HG02798 (cell line): Measurements from ENCODE around the gene TSSC4.
"Not testable (repeated sequence)": the region's sequence is repeated elsewhere in the genome, so short reads cannot be mapped to it uniquely, and the experiment has no call there.

Experiments used
- ATAC-seq: cut with Tn5 transposase; IDR thresholded peaks from one replicate; pipeline ENCODE4 v1.9.1; 2021; ENCODE audit warnings: mild to moderate bottlenecking; ENCODE audit not compliant: unreplicated experiment, poor library complexity

The TSSC4 gene

GRCh38 chr11:2400069-2400761 lies at the start of gene TSSC4:
Gene TSSC4, plus strand, starts transcription at chr11:2400750. Its CDS starts 1,884 bp downstream, at chr11:2402634.
- ATAC-seq, result peak; percentile 88

- ATAC-seq, result no peak
These were observed 48.8 kb upstream of the TSSC4 start for GRCh38 chr11:2351701-2352100.

- no peak for ATAC-seq
These were observed 48.1 kb upstream of the TSSC4 start for GRCh38 chr11:2352420-2352819.

- no peak for ATAC-seq
These were observed 45.4 kb upstream of the TSSC4 start for GRCh38 chr11:2355000-2355644.

GRCh38 chr11:2357246-2357645 lies 43.3 kb upstream of the TSSC4 start:
- no peak for ATAC-seq

- not testable (repeated sequence) for ATAC-seq
These were observed 42.9 kb upstream of the TSSC4 start for GRCh38 chr11:2357651-2358050.

GRCh38 chr11:2358754-2359442 lies 41.7 kb upstream of the TSSC4 start:
- ATAC-seq, result no peak

- no peak for ATAC-seq
These were observed 41.0 kb upstream of the TSSC4 start for GRCh38 chr11:2359557-2359956.

GRCh38 chr11:2360081-2360642 lies 40.4 kb upstream of the TSSC4 start:
- no peak for ATAC-seq

GRCh38 chr11:2361565-2361964 lies 39.0 kb upstream of the TSSC4 start:
- ATAC-seq, result no peak

GRCh38 chr11:2362414-2362813 lies 38.1 kb upstream of the TSSC4 start:
- no peak for ATAC-seq

- ATAC-seq, result no peak
These were observed 37.4 kb upstream of the TSSC4 start for GRCh38 chr11:2363130-2363529.

GRCh38 chr11:2363577-2364370 lies 36.8 kb upstream of the TSSC4 start:
- no peak for ATAC-seq

- not testable (repeated sequence) for ATAC-seq
These were observed 36.2 kb upstream of the TSSC4 start for GRCh38 chr11:2364386-2364785.

- no peak for ATAC-seq
These were observed 34.9 kb upstream of the TSSC4 start for GRCh38 chr11:2365571-2366210.

- ATAC-seq, result no peak
These were observed 34.3 kb upstream of the TSSC4 start for GRCh38 chr11:2366276-2366675.

GRCh38 chr11:2366733-2367132 lies 33.8 kb upstream of the TSSC4 start:
- ATAC-seq, result no peak

- ATAC-seq, result no peak
These were observed 33.0 kb upstream of the TSSC4 start for GRCh38 chr11:2367266-2368160.
